Sigmoid colon (tissue), 7 donors: Measurements from ENCODE around the gene DCD. TPM values are rescaled to one million over a fixed set of nuclear protein-coding genes. Genes with fewer than 3 reads are reported as not detected.

Source experiments
- DNase-seq: peaks from one replicate; pipeline ENCODE4 v3.0.0-alpha.2; 2019
- H3K27ac ChIP-seq, 4 donors: fragments of 200-600 bp; sonication (generic); one replicate each; pipeline ENCODE4 v1.5.1; 2016 to 2019; ENCODE audit warnings: mild to moderate bottlenecking in 1 of 4
- H3K27me3 ChIP-seq, 3 donors: fragments of 200-600 bp; sonication (generic); one replicate each; pipeline ENCODE4 v1.5.1; 2019; ENCODE audit warnings: mild to moderate bottlenecking in 1 of 3
- H3K36me3 ChIP-seq, 4 donors: fragments of 200-600 bp; sonication (generic); one replicate each; pipeline ENCODE4 v1.5.1; 2016 to 2019
- H3K4me1 ChIP-seq, 4 donors: fragments of 200-600 bp; sonication (generic); one replicate each; pipeline ENCODE4 v1.5.1; 2017 to 2019
- H3K4me3 ChIP-seq, 4 donors: fragments of 200-600 bp; sonication (generic); one replicate each; pipeline ENCODE4 v1.5.1; 2017 to 2019; ENCODE audit warnings: mild to moderate bottlenecking in 2 of 4, moderate library complexity in 1 of 4
- H3K9me3 ChIP-seq, 4 donors: fragments of 200-600 bp in 3 of 4; sonication (generic) in 3 of 4; one replicate each; pipeline versions ENCODE4 v1.5.1 to v1.6.1; 2013 to 2019
- EP300 ChIP-seq, 4 donors: sonication (generic); formaldehyde crosslinking; IDR thresholded peaks; one replicate each; pipeline ENCODE4 v1.6.1; 2017; ENCODE audit warnings: antibody characterized with exemption in 4 of 4
- POLR2A ChIP-seq, 2 donors: fragments of 450-650 bp; IDR thresholded peaks; one replicate each; pipeline ENCODE4 v1.6.1; 2016; ENCODE audit warnings: antibody characterized with exemption in 2 of 2, mild to moderate bottlenecking in 2 of 2, moderate library complexity in 2 of 2
- POLR2AphosphoS5 ChIP-seq, 4 donors: sonication (generic); formaldehyde crosslinking; IDR thresholded peaks; one replicate each; pipeline ENCODE4 v1.6.1; 2017; ENCODE audit warnings: antibody characterized with exemption in 4 of 4
- WGBS, 2 donors: extraction: QIAGEN DNeasy Blood & Tissue Kit; methylation state at CpG; one replicate each; pipeline ENCODE4 v1.1.7; 2013; 5-methylcytosine and 5-hydroxymethylcytosine counted together
- intact Hi-C: fragments of 100-400 bp; cut with DNase I; formaldehyde crosslinking; loops from one replicate; pipeline ENCODE4 v1.15.1; 2023
- polyA plus RNA-seq, 3 donors: library from polyadenylated mRNA; stranded (reverse); fragments of 200-250 nt; gene quantifications; one replicate each; pipeline ENCODE4 v1.2.3, GENCODE V29; 2013
- total RNA-seq, 4 donors: library from RNA; depleted of rRNA; stranded (reverse); fragments of >200 nt; gene quantifications; one replicate each; pipeline ENCODE4 v1.1.0, GENCODE V29; 2016
- TF ChIP-seq, protein P1 (sequence below), 4 experiments: fragments of 450-650 bp in 3 of 4; fragments of 200-600 bp in 1 of 4; IDR thresholded peaks; one replicate each; pipeline ENCODE4 v1.5.1; 2016 to 2019; ENCODE audit warnings: antibody characterized with exemption in 4 of 4, mild to moderate bottlenecking in 3 of 4, moderate library complexity in 2 of 4
- donor health status: healthy with polysubstance abuse.
- donor health status: Bipolar disorder and iron deficiency.
- donor health status: healthy.

Gene DCD, protein sequence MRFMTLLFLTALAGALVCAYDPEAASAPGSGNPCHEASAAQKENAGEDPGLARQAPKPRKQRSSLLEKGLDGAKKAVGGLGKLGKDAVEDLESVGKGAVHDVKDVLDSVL
- total RNA-seq (not detected), polyA plus RNA-seq (not detected)

DNA sequence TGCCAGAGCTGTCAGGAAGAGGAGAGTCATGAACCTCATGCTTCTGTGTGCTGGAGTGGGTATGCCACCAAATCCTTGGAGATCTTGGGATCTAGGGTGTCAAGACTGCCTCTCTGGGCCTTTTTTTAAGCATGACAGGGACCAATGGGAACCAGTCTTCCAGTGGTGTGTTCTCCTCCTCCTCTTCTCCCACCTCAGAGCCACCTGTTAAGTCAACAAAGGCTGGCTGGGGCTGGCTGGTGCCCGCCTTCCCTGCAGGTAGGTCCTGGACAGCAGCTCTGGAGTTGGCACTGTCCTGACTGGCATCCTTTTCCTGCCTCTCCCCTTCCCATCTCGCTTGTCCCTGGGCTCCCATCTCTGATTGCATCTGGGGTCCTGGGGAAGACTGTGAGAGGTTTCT is at the start of gene DCD:
Gene DCD (minus strand): TSS at position 101 of the 400 bp plus-strand sequence. CDS start 62 bp downstream, at position 39.
- TF ChIP-seq POLR2AphosphoS5 (IDR thresholded peaks at IDR 0.05) = no peak
- no peak for TF ChIP-seq EP300 (IDR thresholded peaks at IDR 0.05)
- TF ChIP-seq, protein P1, sequence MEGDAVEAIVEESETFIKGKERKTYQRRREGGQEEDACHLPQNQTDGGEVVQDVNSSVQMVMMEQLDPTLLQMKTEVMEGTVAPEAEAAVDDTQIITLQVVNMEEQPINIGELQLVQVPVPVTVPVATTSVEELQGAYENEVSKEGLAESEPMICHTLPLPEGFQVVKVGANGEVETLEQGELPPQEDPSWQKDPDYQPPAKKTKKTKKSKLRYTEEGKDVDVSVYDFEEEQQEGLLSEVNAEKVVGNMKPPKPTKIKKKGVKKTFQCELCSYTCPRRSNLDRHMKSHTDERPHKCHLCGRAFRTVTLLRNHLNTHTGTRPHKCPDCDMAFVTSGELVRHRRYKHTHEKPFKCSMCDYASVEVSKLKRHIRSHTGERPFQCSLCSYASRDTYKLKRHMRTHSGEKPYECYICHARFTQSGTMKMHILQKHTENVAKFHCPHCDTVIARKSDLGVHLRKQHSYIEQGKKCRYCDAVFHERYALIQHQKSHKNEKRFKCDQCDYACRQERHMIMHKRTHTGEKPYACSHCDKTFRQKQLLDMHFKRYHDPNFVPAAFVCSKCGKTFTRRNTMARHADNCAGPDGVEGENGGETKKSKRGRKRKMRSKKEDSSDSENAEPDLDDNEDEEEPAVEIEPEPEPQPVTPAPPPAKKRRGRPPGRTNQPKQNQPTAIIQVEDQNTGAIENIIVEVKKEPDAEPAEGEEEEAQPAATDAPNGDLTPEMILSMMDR (IDR thresholded peaks at IDR 0.05) = no peak
- no peak for TF ChIP-seq POLR2A (IDR thresholded peaks at IDR 0.05)
- Histone ChIP-seq H3K4me3 (no peak within 1 kb of the TSS), H3K4me1 (peaks cover 0 to 15% (median 6%) of the 10 kb centered on the region in 4 donors), H3K36me3 (no peaks in the 10 kb centered on the region), H3K27ac (no peak within 1 kb of the TSS), H3K27me3 (no peaks in the 10 kb centered on the region), H3K9me3 (no peaks in the 10 kb centered on the region)
- 56 to 84% methylated on average over 2 of the region's 2 CpGs for WGBS, 2 donors
- intact Hi-C loops = no loop called here
- no peak for DNase-seq

DNA sequence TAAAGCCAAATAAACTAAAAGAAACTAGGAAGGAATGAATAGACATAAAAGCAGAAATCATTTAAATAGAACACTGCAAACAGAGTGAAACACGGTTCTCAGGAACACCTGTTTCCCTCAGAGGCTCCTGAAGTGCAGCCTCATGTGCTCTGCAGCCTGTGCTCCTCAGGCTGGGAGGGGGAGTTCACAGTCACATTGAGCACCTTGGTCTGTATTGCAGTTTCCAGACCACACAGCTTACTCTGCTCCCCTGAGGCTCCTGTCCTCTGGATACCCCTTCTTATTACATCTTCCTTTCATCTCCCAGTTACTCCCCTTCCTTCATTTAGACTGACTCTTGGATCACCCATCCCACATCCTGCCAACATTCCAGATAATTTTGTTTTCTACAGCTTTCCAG is 49.7 kb upstream of the DCD start:
- H3K4me3 ChIP-seq = no peak overlapping the region
- H3K36me3 ChIP-seq = no peaks in the 10 kb centered on the region
- intact Hi-C loops = no loop called here
- DNase-seq = no peak
- no peaks in the 10 kb centered on the region for H3K9me3 ChIP-seq
- WGBS, 2 donors = 0 to 10% methylated on average over 1 of the region's 1 CpG
- no peaks in the 10 kb centered on the region for H3K4me1 ChIP-seq
- H3K27ac ChIP-seq = no peak overlapping the region
- TF ChIP-seq POLR2AphosphoS5 (IDR thresholded peaks at IDR 0.05) = no peak
- TF ChIP-seq POLR2A (IDR thresholded peaks at IDR 0.05) = no peak
- TF ChIP-seq EP300 (IDR thresholded peaks at IDR 0.05) = no peak
- TF ChIP-seq, protein P1 (IDR thresholded peaks at IDR 0.05) = no peak
- H3K27me3 ChIP-seq = no peaks in the 10 kb centered on the region

DNA sequence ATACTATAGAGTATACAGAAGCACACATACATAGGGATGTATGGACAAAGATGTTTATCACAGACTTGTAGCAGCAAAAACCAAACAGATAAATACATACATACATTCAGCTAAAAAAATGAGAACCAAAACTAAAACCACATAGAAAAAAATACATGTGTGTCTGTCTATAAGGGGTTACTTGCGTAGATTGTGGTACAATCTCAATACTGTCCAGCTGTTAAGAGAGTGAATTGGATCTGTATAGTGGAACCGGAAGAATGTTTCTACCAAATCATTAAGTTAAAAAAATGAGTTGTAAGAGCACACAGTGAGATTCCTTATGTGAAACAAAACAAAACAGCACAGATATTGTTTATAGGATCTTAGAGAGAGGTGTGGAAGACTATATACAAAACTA is 44.2 kb upstream of the DCD start:
- Histone ChIP-seq H3K27me3 (no peaks in the 10 kb centered on the region), H3K4me3 (no peak overlapping the region), H3K27ac (no peak overlapping the region), H3K36me3 (no peaks in the 10 kb centered on the region), H3K9me3 (no peaks in the 10 kb centered on the region), H3K4me1 (no peaks in the 10 kb centered on the region)
- intact Hi-C loops = no loop called here
- 45 to 59% methylated on average over 2 of the region's 2 CpGs for WGBS, 2 donors
- TF ChIP-seq, protein P1 (IDR thresholded peaks at IDR 0.05) = no peak
- no peak for TF ChIP-seq EP300 (IDR thresholded peaks at IDR 0.05)
- no peak for TF ChIP-seq POLR2A (IDR thresholded peaks at IDR 0.05)
- TF ChIP-seq POLR2AphosphoS5 (IDR thresholded peaks at IDR 0.05) = no peak
- no peak for DNase-seq

DNA sequence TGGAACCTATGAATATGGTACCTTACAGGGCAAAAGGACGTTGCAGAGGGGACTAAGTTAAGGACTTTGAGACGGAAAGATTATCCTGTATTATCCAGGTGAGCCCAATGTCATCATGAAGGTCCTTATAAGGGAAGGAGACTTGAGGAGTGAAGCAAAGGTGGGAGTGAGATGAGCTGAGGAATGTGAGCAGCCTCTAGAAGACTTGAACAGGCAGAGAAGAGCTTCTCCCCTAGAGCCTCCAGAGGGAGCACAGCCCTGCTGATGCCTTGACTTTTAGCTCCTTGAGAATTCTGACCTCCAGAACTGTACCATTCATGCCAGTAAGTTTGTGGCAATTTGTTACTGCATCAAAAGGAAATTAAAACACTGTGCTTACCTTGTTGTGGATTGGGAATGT is 41.8 kb upstream of the DCD start:
- Histone ChIP-seq H3K27ac (no peak overlapping the region), H3K36me3 (no peaks in the 10 kb centered on the region), H3K4me3 (no peak overlapping the region), H3K4me1 (no peaks in the 10 kb centered on the region), H3K9me3 (peaks cover 0 to 3% (median 0%) of the 10 kb centered on the region in 4 donors), H3K27me3 (no peaks in the 10 kb centered on the region)
- whole genome bisulfite sequencing, 2 donors = 49 to 64% methylated on average over 2 of the region's 2 CpGs
- intact Hi-C loops = no loop called here
- TF ChIP-seq POLR2AphosphoS5 (IDR thresholded peaks at IDR 0.05) (no peak), EP300 (IDR thresholded peaks at IDR 0.05) (no peak), POLR2A (IDR thresholded peaks at IDR 0.05) (no peak)
- TF ChIP-seq, protein P1 (IDR thresholded peaks at IDR 0.05) = no peak
- DNase-seq = no peak

DNA sequence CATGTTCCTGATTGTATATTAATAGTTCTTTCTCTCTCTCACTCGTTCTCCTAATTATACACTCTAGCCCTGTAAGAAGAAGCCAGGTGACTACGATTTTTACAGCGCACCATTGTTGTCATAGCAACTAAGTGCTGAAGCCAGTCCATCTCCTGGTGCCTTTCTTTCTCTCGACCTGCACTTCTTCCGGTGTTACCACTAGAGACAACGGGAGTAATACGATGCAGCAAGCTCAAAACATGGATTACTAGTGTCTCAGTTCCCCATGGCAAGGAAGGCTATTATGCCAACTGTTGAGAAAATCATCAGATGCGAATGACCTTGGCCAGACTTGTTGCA is 40.8 kb upstream of the DCD start:
- 74 to 76% methylated on average over 8 of the region's 8 CpGs for WGBS, 2 donors
- intact Hi-C loops = no loop called here
- DNase-seq = no peak

More for the DNA sequence above, 40.8 kb upstream of the DCD start:
- no peak overlapping the region for H3K27ac ChIP-seq
- H3K27me3 ChIP-seq = peaks cover 0 to 7% (median 0%) of the 10 kb centered on the region in 3 donors
- H3K9me3 ChIP-seq = peaks cover 0 to 3% (median 0%) of the 10 kb centered on the region in 4 donors
- no peak overlapping the region for H3K4me3 ChIP-seq
- H3K4me1 ChIP-seq = no peaks in the 10 kb centered on the region
- TF ChIP-seq POLR2A (IDR thresholded peaks at IDR 0.05) (no peak), POLR2AphosphoS5 (IDR thresholded peaks at IDR 0.05) (no peak), EP300 (IDR thresholded peaks at IDR 0.05) (no peak)
- TF ChIP-seq, protein P1 (IDR thresholded peaks at IDR 0.05) = no peak
- no peaks in the 10 kb centered on the region for H3K36me3 ChIP-seq
